Body of pancreas (tissue), 4 donors: ENCODE data around the gene FOXJ3.

Experiments
- CTCF ChIP-seq, 7 experiments: fragments of 450-650 bp in 4 of 7; fragments of 200-600 bp in 3 of 7; sonication (generic) in 3 of 7; IDR thresholded peaks; one replicate each; pipeline ENCODE4 v1.5.1; 2016 to 2019; ENCODE audit warnings: antibody characterized with exemption in 7 of 7
- POLR2A ChIP-seq, 3 donors: fragments of 450-650 bp; IDR thresholded peaks; one replicate each; pipeline ENCODE4 v1.6.1; 2016; ENCODE audit warnings: antibody characterized with exemption in 3 of 3, mild to moderate bottlenecking in 2 of 3

- TF ChIP-seq POLR2A (IDR thresholded peaks at IDR 0.05), result no peak
- no peak for TF ChIP-seq CTCF (IDR thresholded peaks at IDR 0.05)
These were observed 45.0 kb upstream of the FOXJ3 start for GRCh38 chr1:42379794-42380585.
